HG03520 (cell line): ENCODE measurements around the gene CYB5R3.
A peak's percentile ranks its signal among the peaks of the same experiment; 100 is the strongest.
"Not testable (repeated sequence)": the region's sequence is repeated elsewhere in the genome, so short reads cannot be mapped to it uniquely, and the experiment has no call there.

Experiments used
- ATAC-seq: cut with Tn5 transposase; IDR thresholded peaks from one replicate; pipeline ENCODE4 v1.9.1; 2021; ENCODE audit warnings: mild to moderate bottlenecking, moderate library complexity; ENCODE audit not compliant: unreplicated experiment

CYB5R3 gene

DNA sequence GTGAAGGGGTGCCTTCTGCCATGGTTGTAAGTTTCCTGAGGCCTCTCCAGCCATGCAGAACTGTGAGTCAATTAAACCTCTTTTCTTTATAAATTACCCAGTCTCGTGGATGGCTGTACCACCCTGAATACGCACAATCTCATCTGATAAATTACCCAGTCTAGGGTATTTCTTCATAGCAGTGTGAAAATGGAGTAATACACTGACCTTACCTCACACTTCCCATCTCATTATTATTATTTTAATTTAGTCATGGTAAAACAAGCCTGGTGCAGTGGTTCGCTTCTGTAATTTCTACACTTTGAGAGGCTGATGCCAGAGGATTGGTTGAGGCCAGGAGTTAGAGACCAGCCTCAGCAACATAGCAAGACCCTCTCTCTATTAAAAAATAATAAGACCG, 30.5 kb upstream of the CYB5R3 start:
- no peak for ATAC-seq

DNA sequence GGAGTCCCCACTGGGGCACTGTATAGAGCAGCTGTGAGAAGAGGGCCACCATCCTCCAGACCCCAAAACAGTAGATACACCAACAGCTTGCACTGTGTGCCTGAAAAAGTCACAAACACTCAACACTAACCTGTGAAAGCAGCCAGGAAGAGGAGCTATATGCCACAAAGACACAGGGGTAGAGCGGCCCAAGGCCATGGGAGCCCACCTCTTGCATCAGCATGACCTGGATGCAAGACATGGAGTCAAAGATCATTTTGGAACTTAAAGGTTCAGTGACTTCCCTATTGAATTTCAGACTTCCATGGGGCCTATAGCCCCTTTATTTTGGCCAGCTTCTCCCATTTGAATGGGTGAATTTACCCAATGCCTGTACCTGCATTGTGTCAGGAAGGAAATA, 29.7 kb upstream of the CYB5R3 start:
- no peak for ATAC-seq

DNA sequence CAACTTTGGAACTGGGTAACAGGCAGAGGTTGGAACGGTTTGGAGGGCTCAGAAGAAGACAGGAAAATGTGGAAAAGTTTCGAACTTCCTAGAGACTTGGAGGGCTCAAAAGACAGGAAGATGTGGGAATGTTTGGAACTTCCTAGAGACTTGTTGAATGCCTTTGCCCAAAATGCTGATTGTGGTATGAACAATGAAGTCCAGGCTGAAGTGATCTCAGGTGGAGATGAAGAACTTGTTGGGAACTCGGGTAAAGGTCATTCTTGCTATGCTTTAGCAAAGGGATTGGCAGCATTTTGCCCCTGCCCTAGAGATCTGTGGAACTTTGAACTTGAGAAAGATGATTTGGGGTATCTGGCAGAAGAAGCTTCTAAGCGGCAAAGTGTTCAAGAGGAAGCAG, 28.7 kb upstream of the CYB5R3 start:
- ATAC-seq = not testable (repeated sequence)

DNA sequence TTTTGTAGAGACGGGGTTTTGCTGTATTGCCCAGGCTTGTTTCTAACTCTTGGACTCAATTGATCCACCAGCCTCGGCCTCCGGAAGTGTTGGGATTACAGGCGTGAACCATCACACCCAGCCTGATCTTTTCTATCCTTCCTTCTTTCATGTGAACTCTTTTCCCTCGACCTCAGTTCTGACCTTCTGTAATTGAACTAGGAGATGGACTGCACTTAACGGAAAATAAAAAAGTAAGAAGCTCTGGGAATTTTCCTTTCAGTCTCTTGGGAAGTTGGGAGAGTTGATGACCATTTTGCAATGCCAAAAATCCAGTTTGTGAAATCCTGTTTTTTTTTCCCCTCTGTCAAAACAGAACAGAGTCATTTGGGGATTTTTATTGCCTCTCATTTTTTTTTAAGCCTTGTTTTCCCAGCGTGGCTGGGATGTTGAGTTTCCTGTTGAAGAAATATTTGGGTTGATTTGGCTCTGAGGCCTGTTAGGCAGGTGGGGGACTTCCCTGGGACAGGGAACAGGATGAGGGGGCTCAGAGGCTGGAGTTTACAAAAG, 26.9 kb upstream of the CYB5R3 start:
- no peak for ATAC-seq

DNA sequence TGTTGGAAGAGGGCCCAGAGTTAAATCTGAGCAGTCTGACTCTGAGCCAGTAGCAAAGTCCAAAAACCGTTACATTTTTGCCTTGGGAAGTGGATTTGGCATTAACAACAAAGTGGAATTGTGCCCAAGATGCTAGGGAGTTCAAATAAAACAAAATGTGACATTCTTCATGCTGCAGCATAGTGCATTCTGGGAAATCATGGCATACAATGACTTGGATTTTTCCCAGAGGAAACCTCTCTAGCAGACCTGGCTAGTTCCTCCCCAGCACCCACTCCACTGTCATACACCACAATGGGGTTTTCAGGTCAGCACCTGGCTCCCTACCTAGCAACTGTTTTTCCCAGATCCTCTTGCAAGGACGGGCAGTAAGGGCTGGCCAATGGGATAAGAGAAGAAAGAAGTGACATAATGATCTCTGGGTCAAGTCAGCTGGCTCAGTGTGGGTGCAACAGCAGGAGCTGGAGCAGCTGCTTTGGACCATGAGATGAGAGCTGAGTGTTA, 24.8 kb upstream of the CYB5R3 start:
- ATAC-seq = no peak

DNA sequence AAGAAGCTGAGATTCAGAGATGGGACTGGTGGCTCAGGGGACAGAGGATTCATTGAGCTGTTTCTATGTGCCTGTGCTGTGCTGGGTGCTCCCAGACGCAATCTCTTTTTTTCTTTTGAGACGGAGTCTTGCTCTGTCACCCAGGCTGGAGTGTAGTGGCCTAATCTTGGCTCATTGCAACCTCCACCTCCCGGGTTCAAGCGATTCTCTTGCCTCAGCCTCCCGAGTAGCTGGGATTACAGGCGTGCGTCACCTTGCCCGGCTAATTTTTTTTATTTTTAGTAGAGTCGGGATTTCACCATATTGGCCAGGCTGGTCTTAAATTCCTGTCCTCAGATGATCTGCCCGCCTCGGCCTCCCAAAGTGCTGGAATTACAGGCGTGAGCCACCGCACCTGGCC, 23.9 kb upstream of the CYB5R3 start:
- not testable (repeated sequence) for ATAC-seq

DNA sequence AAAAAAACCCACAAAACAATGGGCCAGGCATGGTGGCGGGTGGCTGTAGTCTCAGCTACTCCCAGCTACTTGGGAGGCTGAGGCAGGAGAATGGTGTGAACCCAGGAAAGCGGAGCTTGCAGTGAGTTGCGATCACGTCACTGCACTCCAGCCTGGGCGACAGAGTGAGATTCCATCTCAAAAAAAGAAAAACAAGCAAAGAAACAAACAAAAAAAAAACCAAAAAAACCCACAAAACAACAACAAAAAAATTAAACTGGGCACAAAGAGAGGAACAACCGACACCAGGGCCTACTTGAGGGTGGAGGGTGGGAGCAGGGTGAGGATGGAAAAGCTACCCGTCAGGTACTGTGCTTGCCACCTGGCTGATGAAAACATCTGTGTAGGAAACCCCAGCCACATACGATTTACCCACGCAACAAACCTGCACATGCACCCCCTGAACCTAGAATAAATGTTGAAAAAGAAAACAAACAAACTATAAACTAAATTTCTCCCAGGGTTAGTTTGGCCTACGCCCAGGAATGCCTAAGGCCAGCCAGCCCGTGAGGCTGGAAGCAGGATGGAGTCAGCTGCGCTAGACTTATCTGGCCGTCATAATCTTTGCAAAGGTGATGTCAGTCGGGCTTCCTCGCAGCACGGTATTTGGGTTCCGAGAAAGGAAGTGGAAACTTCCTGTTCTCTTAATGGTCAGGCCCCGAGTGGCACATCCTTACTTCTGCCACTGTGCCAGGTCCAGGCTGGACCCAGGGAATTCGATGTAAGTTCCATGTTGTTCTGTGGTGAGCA, 21.9 kb upstream of the CYB5R3 start:
- ATAC-seq = no peak

DNA sequence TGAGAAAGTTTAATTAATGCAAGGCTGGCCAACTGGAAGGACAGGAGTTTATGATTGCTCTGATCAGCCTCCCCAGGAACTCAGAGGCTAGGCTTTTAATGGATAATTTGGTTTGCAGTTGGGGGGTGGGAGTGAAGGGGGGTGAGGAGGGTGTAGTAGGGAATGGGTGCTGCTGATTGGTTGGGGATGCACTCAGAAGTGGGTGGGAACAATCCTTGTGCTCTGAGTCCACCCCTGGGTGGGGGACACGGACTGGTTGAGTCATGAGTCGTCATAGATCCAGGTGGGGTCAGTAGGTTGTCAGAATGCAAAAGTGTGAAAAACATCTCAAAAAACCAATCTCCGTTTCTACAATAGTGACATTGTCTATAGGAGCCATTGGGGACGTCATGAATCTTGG, 20.9 kb upstream of the CYB5R3 start:
- ATAC-seq = no peak

DNA sequence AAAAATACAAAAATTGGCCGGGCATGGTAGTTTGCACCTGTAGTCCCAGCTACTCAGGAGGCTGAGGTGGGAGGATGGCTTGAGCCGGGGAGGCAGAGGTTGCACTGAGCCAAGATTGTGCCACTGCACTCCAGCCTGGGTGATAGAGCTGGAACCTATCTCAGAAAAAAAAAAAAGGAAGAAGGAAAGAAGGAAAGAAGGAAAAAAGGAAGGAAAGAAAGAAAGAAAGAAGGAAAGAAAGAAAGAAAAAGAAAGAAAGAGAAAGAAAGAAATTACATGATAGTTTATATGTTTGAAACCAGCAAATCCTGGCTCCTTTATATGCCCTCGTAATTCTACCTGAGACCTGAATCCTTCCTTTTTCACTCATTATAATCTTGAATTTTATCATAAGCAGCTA, 17.2 kb upstream of the CYB5R3 start:
- ATAC-seq = not testable (repeated sequence)

DNA sequence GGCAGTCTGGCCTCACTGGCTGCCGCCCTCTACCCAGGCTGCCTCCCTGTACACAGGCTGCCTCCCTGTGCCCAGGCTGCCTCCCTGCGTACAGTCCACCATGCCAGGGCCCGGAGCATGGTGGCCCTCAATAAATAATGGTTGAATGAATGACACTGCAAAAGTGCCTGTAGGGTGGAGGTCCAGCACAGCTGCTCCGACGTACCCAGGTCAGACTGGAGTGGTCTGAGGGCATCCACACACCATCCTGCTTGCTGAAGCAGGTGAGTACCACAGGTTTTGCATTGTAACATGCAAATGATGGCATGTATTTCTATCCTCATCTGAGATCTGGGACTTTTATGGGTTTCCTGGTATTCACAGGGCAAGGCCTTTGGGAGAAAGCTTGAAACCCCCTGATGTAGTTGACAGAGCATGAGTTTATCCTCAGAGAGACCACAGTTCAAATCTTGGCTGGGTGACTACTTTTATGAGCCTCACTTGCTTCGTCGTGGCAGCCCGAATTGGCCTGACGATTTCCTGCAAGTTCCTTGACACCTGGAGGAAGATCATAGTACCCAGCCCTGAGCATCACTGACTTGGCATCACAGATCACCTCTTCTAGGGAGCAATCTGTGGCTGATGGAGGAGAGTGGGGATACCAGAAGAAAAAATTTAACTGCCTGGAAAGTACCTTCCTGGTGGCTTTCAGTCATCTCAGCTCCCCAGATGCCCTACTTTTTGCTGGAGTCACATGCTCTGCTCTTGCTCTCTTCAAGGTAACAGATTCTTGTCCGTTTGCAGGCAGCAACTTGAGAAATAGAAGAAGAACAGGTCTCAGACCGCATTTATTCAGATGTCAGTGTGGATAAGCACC, 16.0 kb upstream of the CYB5R3 start:
- ATAC-seq = no peak

DNA sequence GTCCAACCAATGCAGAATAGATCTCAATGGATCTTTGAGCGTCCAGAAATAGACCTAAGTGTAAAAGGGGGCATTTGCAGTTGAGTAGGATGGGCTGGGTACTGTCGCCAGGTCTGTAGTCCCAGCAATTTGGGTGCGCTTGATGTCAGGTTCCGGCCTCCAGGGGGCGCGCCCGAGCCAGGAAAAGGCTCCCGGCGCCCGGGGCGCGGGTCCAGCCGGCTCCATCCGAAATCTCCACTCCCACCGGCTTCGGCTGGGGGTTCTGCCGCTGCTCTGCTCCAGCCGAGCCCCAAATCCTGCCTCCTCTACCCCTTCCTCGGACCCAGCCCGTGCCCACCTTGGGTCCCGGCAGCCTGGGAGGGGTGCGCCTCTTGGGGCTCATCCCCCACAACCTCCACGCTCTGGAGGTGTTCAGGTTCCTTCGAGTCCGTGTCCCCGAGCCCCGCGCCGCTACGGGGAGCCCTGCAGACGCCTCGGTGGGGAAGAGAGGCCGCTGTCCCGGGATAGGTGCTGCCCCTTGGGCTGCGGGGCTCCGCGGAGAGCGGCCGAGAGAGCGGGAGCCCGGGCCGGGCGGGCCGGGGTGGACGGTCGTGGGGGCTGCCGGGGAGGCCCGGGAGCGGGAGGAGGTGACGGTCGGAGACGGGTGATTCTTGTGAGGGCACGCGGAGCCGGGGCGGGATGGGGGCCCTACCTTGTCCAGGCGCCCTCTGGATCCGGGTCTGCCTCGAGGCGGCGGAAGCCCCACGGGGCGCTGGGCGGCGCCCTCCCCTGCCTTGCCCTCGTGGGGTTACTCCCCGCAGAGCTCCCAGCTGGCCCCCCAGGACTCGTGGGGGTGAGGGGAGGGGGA, 13.0 kb upstream of the CYB5R3 start:
- ATAC-seq = no peak

DNA sequence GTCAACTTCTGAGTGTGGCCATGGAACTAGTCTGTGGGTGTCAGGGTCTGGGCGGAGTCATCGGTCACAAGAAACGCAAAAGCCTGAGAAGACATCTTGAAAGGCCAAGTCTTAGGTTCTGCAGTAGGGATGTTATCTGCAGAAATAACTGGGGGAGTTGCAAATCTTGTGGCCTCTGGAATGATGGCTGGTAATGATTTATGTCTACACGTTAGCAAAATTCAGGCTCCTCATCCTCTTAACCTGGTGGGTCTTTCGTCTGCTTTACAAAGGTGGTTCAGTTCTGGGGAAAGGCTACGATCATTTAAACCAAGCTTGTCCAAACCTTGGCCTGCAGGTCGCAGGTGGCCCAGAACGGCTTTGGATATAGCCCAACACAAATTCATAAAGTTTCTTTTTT, 7.4 kb upstream of the CYB5R3 start:
- no peak for ATAC-seq

DNA sequence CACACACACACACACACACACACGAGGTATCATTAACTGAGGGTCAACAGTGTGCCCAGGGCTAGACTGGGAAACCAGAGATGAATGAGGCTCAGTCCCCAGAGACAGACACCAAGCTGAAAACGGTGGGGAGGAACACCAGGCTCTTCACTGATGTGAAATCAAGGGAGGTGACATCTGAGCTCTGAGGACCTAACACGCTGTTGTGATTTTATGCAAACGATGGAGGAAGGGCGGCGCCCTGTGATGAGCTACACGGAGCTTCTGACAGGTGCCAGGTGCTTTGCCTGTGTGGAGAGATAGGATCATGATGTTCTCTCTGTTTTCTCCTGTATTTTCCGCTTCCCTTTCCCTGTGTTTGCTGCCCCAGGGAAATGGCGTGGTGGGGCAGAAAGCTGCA, 6.5 kb upstream of the CYB5R3 start:
- no peak for ATAC-seq

DNA sequence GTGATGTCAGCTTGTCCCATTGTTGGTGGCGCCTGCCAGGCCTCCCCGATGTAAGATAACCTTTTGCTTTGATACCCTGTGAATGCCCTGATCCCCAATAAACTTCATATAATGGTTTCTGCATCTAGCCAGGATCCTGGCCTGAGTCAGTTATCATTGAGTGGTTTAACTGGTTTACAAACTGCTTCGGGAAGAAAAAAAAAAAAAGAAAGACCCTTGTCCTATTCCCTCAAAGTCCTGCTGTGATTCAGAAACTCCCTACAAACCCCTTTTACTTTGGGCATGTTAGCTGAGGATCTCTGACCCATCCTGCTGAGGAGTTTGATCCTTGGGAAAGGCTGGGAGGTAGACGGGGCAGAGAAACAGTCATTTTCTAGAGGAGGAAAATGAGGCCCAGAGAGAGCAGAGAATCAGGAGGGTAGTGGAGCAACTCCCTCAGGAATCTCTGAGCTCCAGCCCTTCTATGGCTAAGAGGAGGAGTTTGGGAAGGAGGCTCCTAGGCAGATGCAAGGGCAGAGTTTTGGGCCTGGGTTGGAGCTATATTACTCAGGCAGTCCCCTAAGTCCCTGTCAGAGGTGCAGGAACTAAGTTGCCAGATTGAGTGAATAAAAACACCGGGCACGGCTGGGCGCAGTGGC, 5.4 kb upstream of the CYB5R3 start:
- no peak for ATAC-seq

DNA sequence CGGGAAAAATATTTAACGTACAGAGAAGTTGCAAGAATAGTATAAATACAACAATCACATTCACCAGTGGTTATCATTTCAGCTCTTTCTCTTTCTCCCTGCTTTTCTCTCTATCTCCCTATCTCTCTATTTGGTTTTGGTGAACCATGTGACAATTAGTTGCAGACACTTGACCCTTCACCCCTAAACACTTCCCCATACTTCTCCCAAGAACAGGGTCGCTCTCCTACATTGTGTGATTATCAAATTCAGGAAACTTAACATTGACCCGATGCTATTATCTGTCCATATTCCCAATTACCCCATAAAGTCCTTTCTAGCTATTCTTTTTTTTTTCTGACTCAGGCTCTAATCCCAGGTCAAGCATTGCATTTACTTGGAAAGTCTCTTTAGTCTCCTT, 4.8 kb upstream of the CYB5R3 start:
- ATAC-seq = no peak

DNA sequence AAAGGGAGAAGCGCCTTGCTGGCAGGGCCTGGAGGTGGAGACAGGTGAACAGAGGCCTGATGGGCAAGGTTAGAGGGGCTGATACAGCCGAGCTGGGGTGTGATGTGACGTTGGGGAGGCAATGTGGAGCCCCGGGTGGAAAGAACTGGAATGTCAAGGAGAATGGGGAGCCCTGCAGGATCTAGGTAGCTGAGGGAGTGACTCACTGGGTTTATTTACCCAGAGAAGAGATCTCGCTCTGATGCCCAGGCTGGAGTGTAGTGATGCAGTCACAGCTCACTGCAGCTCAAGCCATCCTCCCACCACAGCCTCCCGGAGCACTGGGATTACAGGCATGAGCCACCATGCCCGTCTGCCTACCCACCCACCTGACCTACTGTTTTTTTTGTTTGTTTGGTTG, 1.9 kb upstream of the CYB5R3 start:
- ATAC-seq = no peak

DNA sequence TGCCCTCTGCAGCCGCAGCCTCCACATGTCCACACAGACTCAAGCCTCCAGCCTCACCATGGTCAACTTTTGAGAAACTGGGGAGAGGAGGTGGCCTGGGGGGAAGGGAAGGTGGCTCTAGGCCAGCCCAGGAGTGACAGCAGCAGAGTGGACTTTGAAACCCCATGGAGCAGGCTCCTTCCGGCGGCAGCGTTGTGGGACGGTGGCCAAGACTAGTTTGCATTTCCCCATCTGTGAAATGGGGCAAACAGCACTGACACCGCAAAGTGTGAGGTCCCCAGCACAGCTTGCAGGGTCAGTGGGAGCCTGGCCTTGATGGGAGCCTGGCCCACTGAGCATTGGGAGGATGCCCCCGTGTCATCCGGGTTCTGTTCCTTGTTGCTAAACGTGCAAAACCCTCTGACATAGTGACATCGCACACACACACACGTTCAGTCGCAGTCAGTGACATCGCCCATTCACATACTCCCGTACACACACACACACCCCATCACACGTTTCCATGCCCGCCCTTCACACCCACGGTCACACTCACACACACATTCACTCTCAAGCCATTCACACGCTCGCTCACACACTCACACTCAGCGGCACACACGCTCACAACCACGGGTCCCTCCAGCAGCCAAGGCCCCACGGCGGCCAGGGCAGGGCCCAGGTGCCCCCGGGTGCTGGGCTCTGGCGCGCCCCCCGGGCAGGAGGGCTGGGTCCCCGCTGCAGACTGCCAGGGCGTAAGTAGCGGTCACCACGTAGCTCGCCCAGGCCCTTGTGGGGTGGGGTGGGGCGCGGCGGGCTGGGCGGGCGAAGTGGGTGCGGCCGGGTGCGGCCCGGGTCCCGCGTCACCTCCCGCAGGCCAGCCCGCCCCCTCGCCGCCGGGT, 585 bp downstream of the CYB5R3 start:
- ATAC-seq = peak; percentile 28

DNA sequence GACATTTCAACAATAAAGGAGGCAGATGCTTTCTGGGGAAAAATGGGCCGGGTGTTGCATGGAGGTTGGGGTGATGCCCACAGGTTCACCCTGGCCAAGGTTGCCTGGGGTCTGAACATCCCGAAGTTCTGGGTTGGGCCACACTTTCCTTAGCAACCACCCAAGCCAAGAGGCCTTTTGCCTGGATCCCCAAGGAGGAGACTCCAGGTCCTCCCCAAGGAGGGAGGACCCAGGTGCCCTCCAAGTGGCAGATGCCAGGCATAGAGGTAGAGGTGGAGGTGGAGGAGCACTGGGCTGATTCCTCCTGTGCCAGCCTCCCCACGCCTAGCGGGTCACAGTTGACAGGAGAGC, 1.2 kb downstream of the CYB5R3 start:
- ATAC-seq = no peak
